MM.1S (cell line): ENCODE results near the gene RAB35.

Source experiments
- DNase-seq: peaks from one replicate; pipeline ENCODE4 v3.0.0-alpha.2; 2015
- H2AFZ ChIP-seq: fragments of 300-600 bp; sonication (generic); 2 replicates; pipeline ENCODE4 v1.6.0; 2016; ENCODE audit warnings: antibody characterized with exemption, low read length
- H3F3A ChIP-seq: fragments of 300-600 bp; sonication (generic); 2 replicates; pipeline ENCODE4 v1.6.1; 2016; ENCODE audit warnings: mild to moderate bottlenecking, antibody characterized with exemption, low read length, moderate library complexity, mixed read lengths; ENCODE audit not compliant: insufficient read depth
- H3K27ac ChIP-seq: fragments of 300-600 bp; sonication (generic); 2 replicates; pipeline ENCODE4 v1.5.1; 2016; ENCODE audit warnings: mild to moderate bottlenecking, low read length
- H3K27me3 ChIP-seq: fragments of 300-600 bp; sonication (generic); replicated peaks from 2 replicates; pipeline ENCODE4 v1.6.0; 2016; ENCODE audit warnings: low read length; ENCODE audit not compliant: insufficient read depth
- H3K36me3 ChIP-seq: fragments of 300-600 bp; sonication (generic); replicated peaks from 2 replicates; pipeline ENCODE4 v1.6.1; 2016; ENCODE audit warnings: mild to moderate bottlenecking, low read length, mixed read lengths; ENCODE audit not compliant: insufficient read depth
- H3K4me1 ChIP-seq: fragments of 300-600 bp; sonication (generic); 2 replicates; pipeline ENCODE4 v1.6.1; 2016; ENCODE audit warnings: low read length, mixed read lengths
- H3K4me2 ChIP-seq: fragments of 300-600 bp; sonication (generic); 2 replicates; pipeline ENCODE4 v1.6.0; 2016; ENCODE audit warnings: low read depth, low read length
- H3K4me3 ChIP-seq: fragments of 300-600 bp; sonication (generic); 2 replicates; pipeline ENCODE4 v1.5.1; 2016; ENCODE audit warnings: low read length, mixed read lengths
- H3K79me2 ChIP-seq: fragments of 300-600 bp; sonication (generic); 2 replicates; pipeline ENCODE4 v1.6.1; 2016; ENCODE audit warnings: mixed run types, low read length, mixed read lengths
- H3K9ac ChIP-seq: fragments of 300-600 bp; sonication (generic); 2 replicates; pipeline ENCODE4 v1.6.1; 2016; ENCODE audit warnings: low read length, mixed read lengths
- H3K9me2 ChIP-seq: fragments of 300-600 bp; sonication (generic); replicated peaks from 2 replicates; pipeline ENCODE4 v1.6.1; 2016; ENCODE audit warnings: mild to moderate bottlenecking, low read length, mixed read lengths; ENCODE audit not compliant: insufficient read depth
- H3K9me3 ChIP-seq: fragments of 300-600 bp; sonication (generic); replicated peaks from 2 replicates; pipeline ENCODE4 v1.6.1; 2016; ENCODE audit warnings: mild to moderate bottlenecking, low read length, mixed read lengths; ENCODE audit not compliant: insufficient read depth
- H4K20me1 ChIP-seq: fragments of 300-600 bp; sonication (generic); 2 replicates; pipeline ENCODE4 v1.6.1; 2016; ENCODE audit warnings: mild to moderate bottlenecking, low read length, moderate library complexity, mixed read lengths; ENCODE audit not compliant: insufficient read depth
- CTCF ChIP-seq: fragments of 300-600 bp; sonication (generic); IDR thresholded peaks from 2 replicates; pipeline ENCODE4 v1.5.1; 2016; ENCODE audit warnings: antibody characterized with exemption, low read length, mixed read lengths
- EZH2 ChIP-seq: fragments of 300-600 bp; sonication (generic); optimal IDR thresholded peaks from 2 replicates; pipeline ENCODE3; 2017; ENCODE audit warnings: low read depth, mild to moderate bottlenecking, antibody characterized with exemption, low read length, mixed read lengths
- EZH2phosphoT487 ChIP-seq: fragments of 300-600 bp; sonication (generic); IDR thresholded peaks from 2 replicates; pipeline ENCODE4 v1.6.1; 2018; ENCODE audit warnings: antibody characterized with exemption, low read length

The RAB35 gene

DNA sequence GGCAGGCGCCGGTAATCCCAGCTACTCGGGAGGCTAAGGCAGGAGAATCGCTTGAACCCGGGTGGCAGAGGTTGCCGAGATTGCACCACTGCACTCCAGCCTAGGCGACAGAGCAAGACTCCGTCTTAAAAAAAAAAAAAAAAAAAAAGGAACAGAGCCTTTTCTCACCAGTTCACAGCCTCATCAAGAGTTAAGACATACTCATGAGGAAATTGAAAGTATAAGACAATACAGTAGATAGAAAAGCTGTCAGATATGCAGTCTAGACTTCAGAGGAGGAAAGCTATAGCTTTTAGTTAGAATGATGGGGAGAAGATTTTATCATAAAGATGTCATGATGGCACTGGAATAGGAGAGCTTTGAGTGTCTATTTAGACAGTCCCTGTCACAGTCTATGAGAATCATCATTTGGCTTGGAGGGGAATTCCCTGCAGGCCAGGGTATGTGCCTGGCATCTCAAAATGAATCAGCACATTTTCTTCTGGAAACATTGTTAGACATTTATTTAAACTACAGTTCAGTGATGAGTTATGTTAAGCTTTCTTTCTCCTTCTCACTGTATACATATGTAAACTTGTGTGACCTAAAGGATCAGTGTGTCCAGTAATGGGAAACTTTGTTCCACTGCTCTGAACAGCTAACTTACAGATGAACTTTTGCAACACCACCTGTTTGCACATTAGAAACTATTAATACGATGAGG lies 2.9 kb upstream of the RAB35 start:
- H3K9ac ChIP-seq, result no peak overlapping the region
- H3K36me3 ChIP-seq, result no peaks in the 10 kb centered on the region
- H3F3A ChIP-seq, result peaks cover 46% of the 10 kb centered on the region
- H3K4me2 ChIP-seq, result peak overlapping the region; percentile 81; the same call in 1 of the 2 replicates
- H4K20me1 ChIP-seq, result no peaks in the 10 kb centered on the region
- H3K27ac ChIP-seq, result peak overlapping the region; percentile 95; the same call in 1 of the 2 replicates
- TF ChIP-seq EZH2 (no peak), EZH2phosphoT487 (no peak), CTCF (no peak)
- H3K4me3 ChIP-seq, result no peak overlapping the region
- H2AFZ ChIP-seq, result no peak overlapping the region
- no peaks in the 10 kb centered on the region for H3K9me3 ChIP-seq
- no peaks in the 10 kb centered on the region for H3K9me2 ChIP-seq
- no peaks in the 10 kb centered on the region for H3K27me3 ChIP-seq
- DNase-seq, result peak; percentile 36
- peaks cover 41% of the 10 kb centered on the region for H3K4me1 ChIP-seq
- peaks cover 28% of the 10 kb centered on the region for H3K79me2 ChIP-seq

DNA sequence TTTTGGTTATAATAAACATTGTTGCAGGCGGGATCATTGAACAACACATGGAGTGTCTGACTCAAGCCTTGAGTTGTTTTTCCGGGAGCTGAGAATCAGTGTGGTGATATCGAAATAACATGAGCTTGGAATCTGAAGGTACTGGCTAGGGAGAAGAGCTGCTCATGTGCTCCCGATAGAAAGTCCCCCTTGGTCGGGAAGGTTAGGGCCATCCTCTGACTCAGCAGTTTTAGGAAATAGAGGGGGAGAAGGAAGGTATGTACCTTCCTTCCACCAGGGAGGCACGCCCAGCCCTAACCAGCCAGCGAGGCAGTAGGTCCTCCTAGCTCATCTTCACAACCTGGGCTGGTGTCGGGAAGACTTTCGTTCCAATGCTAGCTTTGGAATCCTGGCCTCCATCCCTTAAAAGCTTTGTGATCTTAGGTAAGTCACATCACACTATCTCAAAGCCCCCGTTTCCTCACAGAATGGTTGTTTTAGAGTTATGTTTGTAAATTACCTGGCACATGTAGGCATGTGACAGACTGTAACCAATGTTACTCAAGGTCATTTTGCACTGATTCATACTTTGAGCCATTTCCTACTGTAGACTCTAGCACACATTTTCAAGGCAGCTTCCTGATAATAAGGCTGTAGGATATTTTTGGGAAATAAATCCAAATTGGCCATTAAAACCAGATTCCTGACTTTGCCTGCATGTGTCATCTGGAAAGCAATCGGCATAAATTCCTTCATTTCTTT lies 1.9 kb upstream of the RAB35 start:
- Histone ChIP-seq H3K9me3 (no peaks in the 10 kb centered on the region), H3K4me1 (peaks cover 36% of the 10 kb centered on the region), H3K4me3 (peak overlapping the region; percentile 72), H4K20me1 (no peaks in the 10 kb centered on the region), H3K9ac (peak overlapping the region; percentile 85; the same call in 1 of the 2 replicates), H3K79me2 (peaks cover 37% of the 10 kb centered on the region), H3K36me3 (no peaks in the 10 kb centered on the region), H3K27ac (peak overlapping the region; percentile 95; the same call in 1 of the 2 replicates), H3K27me3 (no peaks in the 10 kb centered on the region), H2AFZ (no peak overlapping the region), H3K4me2 (peak overlapping the region; percentile 81), H3F3A (peaks cover 37% of the 10 kb centered on the region), H3K9me2 (no peaks in the 10 kb centered on the region)
- no peak for TF ChIP-seq EZH2
- TF ChIP-seq CTCF, result no peak
- TF ChIP-seq EZH2phosphoT487, result no peak
- DNase-seq, result no peak

DNA sequence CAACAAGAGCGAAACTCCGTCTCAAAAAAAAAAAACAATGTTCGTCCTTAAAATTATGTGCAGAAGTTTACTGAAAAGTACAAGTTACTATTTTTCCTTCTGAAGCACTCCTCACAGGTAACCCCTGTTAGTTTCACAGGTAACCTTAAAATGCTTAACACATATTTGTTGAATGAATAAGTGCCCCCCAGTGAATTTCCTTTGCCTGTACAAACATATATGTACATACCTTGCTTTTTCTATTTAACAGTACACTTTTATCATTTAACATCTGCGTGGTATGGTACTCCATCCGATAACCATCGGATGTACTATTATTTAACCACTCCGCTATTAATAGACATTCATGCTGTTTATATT lies 1.4 kb upstream of the RAB35 start:
- no peak for TF ChIP-seq EZH2
- no peak for TF ChIP-seq CTCF
- TF ChIP-seq EZH2phosphoT487, result no peak
- peaks cover 33% of the 10 kb centered on the region for H3K4me1 ChIP-seq
- no peaks in the 10 kb centered on the region for H3K9me2 ChIP-seq
- H2AFZ ChIP-seq, result no peak overlapping the region
- H3K36me3 ChIP-seq, result no peaks in the 10 kb centered on the region
- H3K9ac ChIP-seq, result peak overlapping the region; percentile 85; the same call in 1 of the 2 replicates
- no peaks in the 10 kb centered on the region for H3K9me3 ChIP-seq
- H3K4me3 ChIP-seq, result peak overlapping the region; percentile 72
- peak overlapping the region; percentile 95; the same call in 1 of the 2 replicates for H3K27ac ChIP-seq
- no peaks in the 10 kb centered on the region for H3K27me3 ChIP-seq
- H3K4me2 ChIP-seq, result peak overlapping the region; percentile 81
- H4K20me1 ChIP-seq, result no peaks in the 10 kb centered on the region
- DNase-seq, result no peak
- H3F3A ChIP-seq, result peaks cover 35% of the 10 kb centered on the region
- peaks cover 43% of the 10 kb centered on the region for H3K79me2 ChIP-seq
